ENCODE measurements around the gene TVP23B.
"Not testable (repeated sequence)": the region's sequence is repeated elsewhere in the genome, so short reads cannot be mapped to it uniquely, and the experiment has no call there.

Gene TVP23B

GRCh38 chr17:18772471-18772870, 8.5 kb upstream of the TVP23B start:
- DNase-seq (ENCODE audit: low read depth) = no peak
- TF ChIP-seq CTCF (IDR thresholded peaks at IDR 0.05; ENCODE audit: low read depth, low read length, missing control alignments) = no peak
- H3K4me3 ChIP-seq (ENCODE audit: low read depth, low read length) = no peak overlapping the region

GRCh38 chr17:18781805-18782204, 822 bp downstream of the TVP23B start:
- peak overlapping the region; percentile 61 for H3K4me3 ChIP-seq (ENCODE audit: low read depth, low read length)

GRCh38 chr17:18785933-18786332, 5.0 kb downstream of the TVP23B start:
- not testable (repeated sequence) for H3K4me3 ChIP-seq (ENCODE audit: low read depth, low read length); DNase-seq (ENCODE audit: low read depth)

More at GRCh38 chr17:18781805-18782204, 822 bp downstream of the TVP23B start:
- not testable (repeated sequence) for DNase-seq (ENCODE audit: low read depth)

GRCh38 chr17:18786890-18787289, 5.9 kb downstream of the TVP23B start:
- not testable (repeated sequence) for DNase-seq (ENCODE audit: low read depth); H3K4me3 ChIP-seq (ENCODE audit: low read depth, low read length)

GRCh38 chr17:18791402-18791801, 10.4 kb downstream of the TVP23B start:
- not testable (repeated sequence) for DNase-seq (ENCODE audit: low read depth); H3K4me3 ChIP-seq (ENCODE audit: low read depth, low read length)

- not testable (repeated sequence) for H3K4me3 ChIP-seq (ENCODE audit: low read depth, low read length); DNase-seq (ENCODE audit: low read depth)
Measured at GRCh38 chr17:18794841-18795240, 13.9 kb downstream of the TVP23B start.

GRCh38 chr17:18796887-18797286, 15.9 kb downstream of the TVP23B start:
- H3K4me3 ChIP-seq (ENCODE audit: low read depth, low read length) = not testable (repeated sequence)

GRCh38 chr17:18803458-18804245, 22.7 kb downstream of the TVP23B start:
- not testable (repeated sequence) for H3K4me3 ChIP-seq (ENCODE audit: low read depth, low read length); DNase-seq (ENCODE audit: low read depth)

More at GRCh38 chr17:18796887-18797286, 15.9 kb downstream of the TVP23B start:
- not testable (repeated sequence) for DNase-seq (ENCODE audit: low read depth)

- DNase-seq (ENCODE audit: low read depth) = not testable (repeated sequence)
Measured at GRCh38 chr17:18815924-18816323, 34.9 kb downstream of the TVP23B start.

GRCh38 chr17:18816489-18817371, 35.7 kb downstream of the TVP23B start:
- TF ChIP-seq CTCF (IDR thresholded peaks at IDR 0.05; ENCODE audit: low read depth, low read length, missing control alignments) = peak; percentile 48
- not testable (repeated sequence) for H3K4me3 ChIP-seq (ENCODE audit: low read depth, low read length)
- DNase-seq (ENCODE audit: low read depth) = peak; percentile 47

More at GRCh38 chr17:18815924-18816323, 34.9 kb downstream of the TVP23B start:
- not testable (repeated sequence) for H3K4me3 ChIP-seq (ENCODE audit: low read depth, low read length)

GRCh38 chr17:18821430-18821829, 40.4 kb downstream of the TVP23B start:
- H3K4me3 ChIP-seq (ENCODE audit: low read depth, low read length); DNase-seq (ENCODE audit: low read depth): not testable (repeated sequence)

- H3K4me3 ChIP-seq (ENCODE audit: low read depth, low read length); DNase-seq (ENCODE audit: low read depth): not testable (repeated sequence)
Measured at GRCh38 chr17:18827613-18828012, 46.6 kb downstream of the TVP23B start.

Measured in GM12864 (cell line).